HCT116 (cell line): ENCODE data around the gene MRGPRX2. TPM values are rescaled to one million over a fixed set of nuclear protein-coding genes. Genes with fewer than 3 reads are reported as not detected.

Source experiments
- ATAC-seq: fragments of 200-7000 bp; cut with Tn5 transposase; 2 replicates; pipeline ENCODE4 v1.9.1; 2020; ENCODE audit warnings: mild to moderate bottlenecking, moderate library complexity
- BruUV-seq: library from RNA; stranded (reverse); fragments of 400-500 nt; replicated peaks from 2 replicates; lab custom pipeline; 2021; lab: Mats Ljungman, UMichigan
- CTCF ChIA-PET: fragments of 300-600 bp; sonication (Branson Sonifier 250); formaldehyde crosslinking; loops from one replicate; lab custom pipeline; 2021; ENCODE audit warnings: antibody characterized with exemption; lab: Charles Lee
- POLR2A ChIA-PET: fragments of 300-600, 350-600 bp; sonication (Branson Sonifier 250); formaldehyde crosslinking; loops from one replicate; lab custom pipeline; 2021; ENCODE audit warnings: antibody characterized with exemption; lab: Charles Lee
- RAD21 ChIA-PET, 2 experiments: fragments of 300-600 bp; sonication (Branson Sonifier 250); formaldehyde crosslinking; loops; one replicate each; lab custom pipeline; 2023; ENCODE audit warnings: low total read pairs in 2 of 2; ENCODE audit not compliant: uncharacterized antibody in 2 of 2, unreplicated experiment in 2 of 2, low non-redundant PET in 1 of 2; lab: Charles Lee
- DNase-seq: peaks from one replicate; pipeline ENCODE4 v3.0.0-alpha.2; 2010; ENCODE audit warnings: low read depth, low spot score
- H2AFZ ChIP-seq: fragments of 200-600 bp; shearing (Covaris generic), sonication (generic); 2 replicates; pipeline ENCODE4 v1.6.1; 2017; ENCODE audit warnings: low read depth, mixed run types, mixed read lengths, antibody characterized with exemption, low read length; ENCODE audit not compliant: poor library complexity, severe bottlenecking
- H3K27ac ChIP-seq: 2 replicates; pipeline ENCODE4 v1.5.1; 2012; ENCODE audit warnings: low read depth, low read length
- H3K27me3 ChIP-seq: fragments of 200-600 bp; sonication (generic); 2 replicates; pipeline ENCODE4 v1.6.1; 2016; ENCODE audit warnings: mixed run types, low read length, mixed read lengths; ENCODE audit not compliant: insufficient read depth
- H3K36me3 ChIP-seq, 2 experiments: fragments of 200-500 bp in 1 of 2; fragments of 200-600 bp in 1 of 2; sonication (Bioruptor generic) in 1 of 2; sonication (generic) in 1 of 2; 2 replicates each; pipeline versions ENCODE4 v1.5.1 to v1.6.1; 2014 to 2016; ENCODE audit warnings: low read length in 2 of 2, inconsistent platforms in 1 of 2, mixed read lengths in 1 of 2, mixed run types in 1 of 2; ENCODE audit not compliant: insufficient read depth in 2 of 2, control insufficient read depth in 1 of 2
- H3K4me1 ChIP-seq, 2 experiments: fragments of 200-600 bp in 1 of 2; sonication (generic) in 1 of 2; 2 replicates each; pipeline versions ENCODE4 v1.5.1 to v1.6.1; 2012 to 2017; ENCODE audit warnings: low read length in 2 of 2, inconsistent platforms in 1 of 2, mild to moderate bottlenecking in 1 of 2, mixed read lengths in 1 of 2, mixed run types in 1 of 2, moderate library complexity in 1 of 2; ENCODE audit not compliant: insufficient read depth in 2 of 2, control insufficient read depth in 1 of 2
- H3K4me2 ChIP-seq: fragments of 200-600 bp; sonication (generic); 2 replicates; pipeline ENCODE4 v1.6.1; 2017; ENCODE audit warnings: mixed run types, low read length, mixed read lengths
- H3K4me3 ChIP-seq, 2 experiments: fragments of 200-600 bp in 1 of 2; sonication (generic) in 1 of 2; replicated peaks in 1 of 2; 2 replicates each; pipeline ENCODE4 v1.5.1; 2011 to 2016; ENCODE audit warnings: low read length in 2 of 2, control low read depth in 1 of 2, low read depth in 1 of 2, mild to moderate bottlenecking in 1 of 2, mixed read lengths in 1 of 2, mixed run types in 1 of 2
- H3K79me2 ChIP-seq: fragments of 200-600 bp; sonication (generic); 2 replicates; pipeline ENCODE4 v1.6.1; 2017; ENCODE audit warnings: mild to moderate bottlenecking, mixed run types, low read length, moderate library complexity, mixed read lengths; ENCODE audit not compliant: insufficient read depth
- H3K9ac ChIP-seq: fragments of 200-600 bp; sonication (generic); 2 replicates; pipeline ENCODE4 v1.6.1; 2016; ENCODE audit warnings: low read length, mixed read lengths
- H3K9me2 ChIP-seq: fragments of 200-600 bp; sonication (generic), shearing (Covaris generic); 2 replicates; pipeline ENCODE4 v1.6.1; 2017; ENCODE audit warnings: mixed run types, mild to moderate bottlenecking, moderate library complexity; ENCODE audit not compliant: insufficient read depth
- H3K9me3 ChIP-seq, 2 experiments: fragments of 200-500 bp in 1 of 2; fragments of 200-600 bp in 1 of 2; sonication (Bioruptor generic) in 1 of 2; sonication (generic) in 1 of 2; 2 replicates each; pipeline ENCODE4 v1.6.1; 2014 to 2017; ENCODE audit warnings: low read length in 2 of 2, mixed read lengths in 2 of 2, inconsistent platforms in 1 of 2, low read depth in 1 of 2, mild to moderate bottlenecking in 1 of 2, mixed run types in 1 of 2, moderate library complexity in 1 of 2; ENCODE audit not compliant: control insufficient read depth in 1 of 2, insufficient read depth in 1 of 2
- H4K20me1 ChIP-seq: fragments of 200-600 bp; sonication (generic), shearing (Covaris generic); 2 replicates; pipeline ENCODE4 v1.6.1; 2017; ENCODE audit warnings: mixed run types, mild to moderate bottlenecking, moderate library complexity; ENCODE audit not compliant: insufficient read depth
- CBX3 ChIP-seq: IDR thresholded peaks from 2 replicates; pipeline ENCODE4 v1.6.1; 2012; ENCODE audit warnings: low read depth
- CEBPB ChIP-seq: IDR thresholded peaks from 2 replicates; pipeline ENCODE4 v1.6.1; 2012; ENCODE audit warnings: low read depth
- EGR1 ChIP-seq: IDR thresholded peaks from 2 replicates; pipeline ENCODE4 v1.6.1; 2012; ENCODE audit warnings: low read depth
- ELF1 ChIP-seq: IDR thresholded peaks from 2 replicates; pipeline ENCODE4 v1.6.1; 2012; ENCODE audit warnings: low read depth, borderline replicate concordance
- EZH2 ChIP-seq: fragments of 200-600 bp; sonication (generic); IDR thresholded peaks from 2 replicates; pipeline ENCODE4 v1.6.1; 2017; ENCODE audit warnings: antibody characterized with exemption, mixed run types
- EZH2phosphoT487 ChIP-seq: fragments of 200-600 bp; IDR thresholded peaks from 2 replicates; pipeline ENCODE4 v1.6.1; 2018; ENCODE audit warnings: antibody characterized with exemption, borderline replicate concordance
- FOSL1 ChIP-seq: IDR thresholded peaks from 2 replicates; pipeline ENCODE4 v1.6.1; 2012; ENCODE audit warnings: low read depth
- MAX ChIP-seq: IDR thresholded peaks from 2 replicates; pipeline ENCODE4 v1.6.1; 2012
- POLR2AphosphoS5 ChIP-seq: IDR thresholded peaks from 2 replicates; pipeline ENCODE4 v1.6.1; 2011; ENCODE audit warnings: mild to moderate bottlenecking, low read depth, low read length, moderate library complexity
- RAD21 ChIP-seq: IDR thresholded peaks from 2 replicates; pipeline ENCODE4 v1.6.1; 2012; ENCODE audit warnings: low read depth, mild to moderate bottlenecking
- SIN3A ChIP-seq: IDR thresholded peaks from 2 replicates; pipeline ENCODE4 v1.6.1; 2012; ENCODE audit warnings: low read depth
- SRF ChIP-seq: IDR thresholded peaks from 2 replicates; pipeline ENCODE4 v1.6.1; 2012; ENCODE audit warnings: low read depth
- TCF7L2 ChIP-seq: IDR thresholded peaks from 2 replicates; pipeline ENCODE4 v1.7.0; 2011; ENCODE audit warnings: borderline replicate concordance, inconsistent platforms; ENCODE audit not compliant: insufficient read depth, insufficient read length; ENCODE audit errors: extremely low read depth
- YY1 ChIP-seq: IDR thresholded peaks from 2 replicates; pipeline ENCODE4 v1.6.1; 2011; ENCODE audit warnings: low read length, low read depth, moderate library complexity, mild to moderate bottlenecking; ENCODE audit not compliant: insufficient replicate concordance; ENCODE audit errors: extremely low read depth
- ZFX ChIP-seq: fragments of 450-650 bp; IDR thresholded peaks from 2 replicates; pipeline ENCODE4 v1.6.1; 2017
- intact Hi-C: fragments of 100-400 bp; cut with micrococcal nuclease; formaldehyde crosslinking; loops from 2 replicates; pipeline ENCODE4 v1.10.0; 2022
- total RNA-seq: library from RNA; stranded (reverse); gene quantifications from one replicate; pipeline ENCODE4 v1.2.1, GENCODE V29; 2021; ENCODE audit not compliant: unreplicated experiment
- TF ChIP-seq, protein P1 (sequence below): IDR thresholded peaks from 2 replicates; pipeline ENCODE4 v1.6.1; 2012
- TF ChIP-seq, protein P2 (sequence below): IDR thresholded peaks from 2 replicates; pipeline ENCODE4 v1.6.1; 2011; ENCODE audit warnings: mild to moderate bottlenecking, low read length, moderate library complexity; ENCODE audit not compliant: insufficient replicate concordance; ENCODE audit errors: extremely low read depth
- TF ChIP-seq, protein P3 (sequence below), 3 experiments: fragments of 200-600 bp in 1 of 3; sonication (generic) in 1 of 3; IDR thresholded peaks in 2 of 3; conservative IDR thresholded peaks in 1 of 3; 2 replicates each; pipeline ENCODE4 v1.5.1; 2012 to 2017; ENCODE audit warnings: low read depth in 2 of 3, low read length in 2 of 3, antibody characterized with exemption in 1 of 3, borderline replicate concordance in 1 of 3, control low read depth in 1 of 3, mild to moderate bottlenecking in 1 of 3, mixed read lengths in 1 of 3, mixed run types in 1 of 3, moderate library complexity in 1 of 3; ENCODE audit not compliant: insufficient read depth in 1 of 3
- TF ChIP-seq, protein P4 (sequence below): IDR thresholded peaks from 2 replicates; pipeline ENCODE4 v1.6.1; 2012; ENCODE audit warnings: low read depth

Gene MRGPRX2
- total RNA-seq, 1 experiment from 2014 or later = not detected

GRCh38 chr11:19101796-19102520 is 41.4 kb upstream of the MRGPRX2 start:
- Histone ChIP-seq H3K27ac (no peak overlapping the region), H3K4me1 (no peaks in the 10 kb centered on the region), H3K4me2 (no peak overlapping the region), H3K79me2 (no peaks in the 10 kb centered on the region), H2AFZ (no peak overlapping the region), H3K9ac (no peak overlapping the region)
- intact Hi-C loops = no loop called here
- no peak for DNase-seq
- ChIA-PET POLR2A (no interaction called here), CTCF (no interaction called here)
- TF ChIP-seq YY1 (no peak), EZH2phosphoT487 (no peak), ELF1 (no peak), RAD21 (no peak), CBX3 (no peak), SRF (no peak), SIN3A (no peak), CEBPB (no peak), POLR2AphosphoS5 (no peak), EZH2 (no peak), FOSL1 (no peak), EGR1 (no peak), TCF7L2 (no peak), MAX (no peak), ZFX (no peak)
- TF ChIP-seq, protein P1, sequence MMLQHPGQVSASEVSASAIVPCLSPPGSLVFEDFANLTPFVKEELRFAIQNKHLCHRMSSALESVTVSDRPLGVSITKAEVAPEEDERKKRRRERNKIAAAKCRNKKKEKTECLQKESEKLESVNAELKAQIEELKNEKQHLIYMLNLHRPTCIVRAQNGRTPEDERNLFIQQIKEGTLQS = no peak
- TF ChIP-seq, protein P2, sequence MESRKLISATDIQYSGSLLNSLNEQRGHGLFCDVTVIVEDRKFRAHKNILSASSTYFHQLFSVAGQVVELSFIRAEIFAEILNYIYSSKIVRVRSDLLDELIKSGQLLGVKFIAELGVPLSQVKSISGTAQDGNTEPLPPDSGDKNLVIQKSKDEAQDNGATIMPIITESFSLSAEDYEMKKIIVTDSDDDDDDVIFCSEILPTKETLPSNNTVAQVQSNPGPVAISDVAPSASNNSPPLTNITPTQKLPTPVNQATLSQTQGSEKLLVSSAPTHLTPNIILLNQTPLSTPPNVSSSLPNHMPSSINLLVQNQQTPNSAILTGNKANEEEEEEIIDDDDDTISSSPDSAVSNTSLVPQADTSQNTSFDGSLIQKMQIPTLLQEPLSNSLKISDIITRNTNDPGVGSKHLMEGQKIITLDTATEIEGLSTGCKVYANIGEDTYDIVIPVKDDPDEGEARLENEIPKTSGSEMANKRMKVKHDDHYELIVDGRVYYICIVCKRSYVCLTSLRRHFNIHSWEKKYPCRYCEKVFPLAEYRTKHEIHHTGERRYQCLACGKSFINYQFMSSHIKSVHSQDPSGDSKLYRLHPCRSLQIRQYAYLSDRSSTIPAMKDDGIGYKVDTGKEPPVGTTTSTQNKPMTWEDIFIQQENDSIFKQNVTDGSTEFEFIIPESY = no peak
- TF ChIP-seq, protein P3, sequence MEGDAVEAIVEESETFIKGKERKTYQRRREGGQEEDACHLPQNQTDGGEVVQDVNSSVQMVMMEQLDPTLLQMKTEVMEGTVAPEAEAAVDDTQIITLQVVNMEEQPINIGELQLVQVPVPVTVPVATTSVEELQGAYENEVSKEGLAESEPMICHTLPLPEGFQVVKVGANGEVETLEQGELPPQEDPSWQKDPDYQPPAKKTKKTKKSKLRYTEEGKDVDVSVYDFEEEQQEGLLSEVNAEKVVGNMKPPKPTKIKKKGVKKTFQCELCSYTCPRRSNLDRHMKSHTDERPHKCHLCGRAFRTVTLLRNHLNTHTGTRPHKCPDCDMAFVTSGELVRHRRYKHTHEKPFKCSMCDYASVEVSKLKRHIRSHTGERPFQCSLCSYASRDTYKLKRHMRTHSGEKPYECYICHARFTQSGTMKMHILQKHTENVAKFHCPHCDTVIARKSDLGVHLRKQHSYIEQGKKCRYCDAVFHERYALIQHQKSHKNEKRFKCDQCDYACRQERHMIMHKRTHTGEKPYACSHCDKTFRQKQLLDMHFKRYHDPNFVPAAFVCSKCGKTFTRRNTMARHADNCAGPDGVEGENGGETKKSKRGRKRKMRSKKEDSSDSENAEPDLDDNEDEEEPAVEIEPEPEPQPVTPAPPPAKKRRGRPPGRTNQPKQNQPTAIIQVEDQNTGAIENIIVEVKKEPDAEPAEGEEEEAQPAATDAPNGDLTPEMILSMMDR (IDR thresholded peaks at IDR 0.05 in 2 of 3, conservative IDR thresholded peaks at IDR 0.05 in 1 of 3; ENCODE audit: borderline replicate concordance in 1 of 3, insufficient read depth in 1 of 3, low read depth in 2 of 3, low read length in 2 of 3) = no peak
- TF ChIP-seq, protein P4, sequence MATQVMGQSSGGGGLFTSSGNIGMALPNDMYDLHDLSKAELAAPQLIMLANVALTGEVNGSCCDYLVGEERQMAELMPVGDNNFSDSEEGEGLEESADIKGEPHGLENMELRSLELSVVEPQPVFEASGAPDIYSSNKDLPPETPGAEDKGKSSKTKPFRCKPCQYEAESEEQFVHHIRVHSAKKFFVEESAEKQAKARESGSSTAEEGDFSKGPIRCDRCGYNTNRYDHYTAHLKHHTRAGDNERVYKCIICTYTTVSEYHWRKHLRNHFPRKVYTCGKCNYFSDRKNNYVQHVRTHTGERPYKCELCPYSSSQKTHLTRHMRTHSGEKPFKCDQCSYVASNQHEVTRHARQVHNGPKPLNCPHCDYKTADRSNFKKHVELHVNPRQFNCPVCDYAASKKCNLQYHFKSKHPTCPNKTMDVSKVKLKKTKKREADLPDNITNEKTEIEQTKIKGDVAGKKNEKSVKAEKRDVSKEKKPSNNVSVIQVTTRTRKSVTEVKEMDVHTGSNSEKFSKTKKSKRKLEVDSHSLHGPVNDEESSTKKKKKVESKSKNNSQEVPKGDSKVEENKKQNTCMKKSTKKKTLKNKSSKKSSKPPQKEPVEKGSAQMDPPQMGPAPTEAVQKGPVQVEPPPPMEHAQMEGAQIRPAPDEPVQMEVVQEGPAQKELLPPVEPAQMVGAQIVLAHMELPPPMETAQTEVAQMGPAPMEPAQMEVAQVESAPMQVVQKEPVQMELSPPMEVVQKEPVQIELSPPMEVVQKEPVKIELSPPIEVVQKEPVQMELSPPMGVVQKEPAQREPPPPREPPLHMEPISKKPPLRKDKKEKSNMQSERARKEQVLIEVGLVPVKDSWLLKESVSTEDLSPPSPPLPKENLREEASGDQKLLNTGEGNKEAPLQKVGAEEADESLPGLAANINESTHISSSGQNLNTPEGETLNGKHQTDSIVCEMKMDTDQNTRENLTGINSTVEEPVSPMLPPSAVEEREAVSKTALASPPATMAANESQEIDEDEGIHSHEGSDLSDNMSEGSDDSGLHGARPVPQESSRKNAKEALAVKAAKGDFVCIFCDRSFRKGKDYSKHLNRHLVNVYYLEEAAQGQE = no peak
- TF ChIP-seq, all 23 proteins: peak for 0
- H3K9me2 ChIP-seq = no peaks in the 10 kb centered on the region
- no peak for ATAC-seq
- RAD21 ChIA-PET = no interaction called here
- no peaks in the 10 kb centered on the region for H4K20me1 ChIP-seq
- no peak overlapping the region for H3K4me3 ChIP-seq
- H3K27me3 ChIP-seq = no peaks in the 10 kb centered on the region
- BruUV-seq = no TSS peak
- H3K36me3 ChIP-seq = no peaks in the 10 kb centered on the region
- H3K9me3 ChIP-seq = peaks cover 0 to 4% of the 10 kb centered on the region in 2 experiments; a peak in 1 of 4 replicates
